IPS-20b (cell line): ENCODE measurements around the gene POLR2L.

Experiments used
- H3K27ac ChIP-seq: one replicate; pipeline ENCODE4 v1.5.1; 2013; ENCODE audit warnings: low read length
- H3K27me3 ChIP-seq: 2 replicates; pipeline ENCODE4 v1.6.1; 2013; ENCODE audit warnings: mild to moderate bottlenecking, low read length, inconsistent platforms; ENCODE audit not compliant: insufficient read depth
- H3K36me3 ChIP-seq: 2 replicates; pipeline ENCODE4 v1.6.1; 2013; ENCODE audit warnings: low read depth, mild to moderate bottlenecking, inconsistent platforms, low read length, moderate library complexity; ENCODE audit not compliant: insufficient read depth
- H3K4me1 ChIP-seq: 2 replicates; pipeline ENCODE4 v1.6.1; 2013; ENCODE audit warnings: mild to moderate bottlenecking, control low read depth, inconsistent platforms, low read length, moderate library complexity; ENCODE audit not compliant: insufficient read depth
- H3K4me3 ChIP-seq: 2 replicates; pipeline ENCODE4 v1.5.1; 2013; ENCODE audit warnings: mild to moderate bottlenecking, low read length, inconsistent platforms
- H3K9ac ChIP-seq: 2 replicates; pipeline ENCODE4 v1.6.1; 2013; ENCODE audit warnings: low read depth, mild to moderate bottlenecking, inconsistent platforms, low read length, moderate library complexity
- H3K9me3 ChIP-seq: 2 replicates; pipeline ENCODE4 v1.6.1; 2013; ENCODE audit warnings: mild to moderate bottlenecking, low read depth, low read length, inconsistent platforms; ENCODE audit not compliant: insufficient read depth

POLR2L gene

GRCh38 chr11:843086-843734 is 881 bp upstream of the POLR2L start:
- Histone ChIP-seq H3K36me3 (peaks cover 26% of the 10 kb centered on the region), H3K27me3 (0 out of 2 replicates have a peak, but pooled peaks cover under 1% of the 10 kb centered on the region), H3K9me3 (no peaks in the 10 kb centered on the region), H3K9ac (peak overlapping the region; percentile 77; the same call in 1 of the 2 replicates), H3K4me3 (peak overlapping the region; percentile 96), H3K27ac (no peak overlapping the region), H3K4me1 (peaks cover 18% of the 10 kb centered on the region; the same call in 1 of the 2 replicates)

DNA sequence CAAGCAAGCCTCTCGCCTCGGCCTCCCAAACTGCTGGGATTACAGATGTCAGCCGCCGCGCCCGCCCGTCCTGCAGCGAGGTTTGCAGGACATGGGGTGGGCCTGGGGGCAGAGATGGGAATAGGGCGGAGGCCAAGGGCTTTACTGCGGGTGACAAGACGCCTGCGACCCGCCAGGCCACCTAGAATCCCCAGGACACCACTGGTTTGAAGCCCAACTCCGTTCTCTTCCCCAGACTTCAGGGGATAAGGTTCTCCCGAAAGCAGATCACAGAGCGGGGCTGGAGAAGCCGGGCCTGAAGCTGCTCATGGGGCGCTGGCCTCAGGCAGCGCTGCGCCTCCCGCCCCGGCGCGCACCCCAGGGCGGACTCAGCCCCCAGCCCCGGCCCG is 354 bp downstream of the POLR2L start:
- peak overlapping the region; percentile 86 for H3K9ac ChIP-seq
- no peaks in the 10 kb centered on the region for H3K27me3 ChIP-seq
- peak overlapping the region; percentile 81 for H3K27ac ChIP-seq
- peak overlapping the region; percentile 96 for H3K4me3 ChIP-seq
- peaks cover 18% of the 10 kb centered on the region; the same call in 1 of the 2 replicates for H3K4me1 ChIP-seq
- peaks cover 37% of the 10 kb centered on the region for H3K36me3 ChIP-seq
- H3K9me3 ChIP-seq: no peaks in the 10 kb centered on the region

DNA sequence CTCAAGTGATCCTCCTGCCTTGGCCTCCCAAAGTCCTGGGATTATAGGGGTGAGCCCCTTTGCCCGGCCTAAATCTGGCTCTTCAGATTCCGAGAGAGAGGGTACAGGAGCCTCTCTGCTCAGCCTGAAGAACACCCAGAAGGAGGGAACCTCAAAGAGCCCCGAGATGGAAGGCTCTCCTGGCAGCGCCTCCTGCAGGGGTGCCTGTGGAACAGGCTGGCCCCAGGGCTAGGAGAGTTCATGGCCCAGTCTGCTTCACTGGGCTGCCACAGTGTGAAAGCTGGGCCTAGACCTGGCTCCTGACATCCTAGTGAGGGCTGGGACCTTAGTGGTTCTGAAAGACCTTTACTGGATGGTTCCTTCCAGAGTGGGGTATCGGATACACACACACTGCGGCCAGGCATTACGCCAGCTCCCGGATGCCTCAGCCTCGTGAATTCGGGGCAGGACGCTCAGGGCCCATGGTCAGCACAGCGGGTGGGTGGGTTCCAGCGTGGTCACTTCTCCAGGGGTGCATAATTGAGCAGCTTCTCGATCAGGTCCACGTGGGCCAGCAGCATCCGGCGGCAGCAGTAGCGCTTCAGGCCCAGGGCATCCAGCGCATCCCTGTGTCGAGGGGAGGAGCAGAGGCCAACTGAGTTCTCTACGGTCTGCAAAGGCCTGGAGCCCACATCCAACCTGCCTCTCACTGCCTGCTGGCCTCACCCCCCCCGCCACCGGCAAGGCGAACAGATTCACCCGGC is 2.3 kb downstream of the POLR2L start:
- Histone ChIP-seq H3K27ac (no peak overlapping the region), H3K9ac (no peak overlapping the region), H3K9me3 (no peaks in the 10 kb centered on the region), H3K36me3 (peaks cover 43% of the 10 kb centered on the region), H3K27me3 (no peaks in the 10 kb centered on the region), H3K4me3 (no peak overlapping the region), H3K4me1 (peaks cover 10% of the 10 kb centered on the region; the same call in 1 of the 2 replicates)

- Histone ChIP-seq H3K27ac (no peak overlapping the region), H3K4me3 (no peak overlapping the region), H3K36me3 (peaks cover 43% of the 10 kb centered on the region), H3K9me3 (no peaks in the 10 kb centered on the region), H3K4me1 (peaks cover 10% of the 10 kb centered on the region), H3K9ac (no peak overlapping the region), H3K27me3 (no peaks in the 10 kb centered on the region)
Observed at GRCh38 chr11:839280-839623, 3.1 kb downstream of the POLR2L start.

DNA sequence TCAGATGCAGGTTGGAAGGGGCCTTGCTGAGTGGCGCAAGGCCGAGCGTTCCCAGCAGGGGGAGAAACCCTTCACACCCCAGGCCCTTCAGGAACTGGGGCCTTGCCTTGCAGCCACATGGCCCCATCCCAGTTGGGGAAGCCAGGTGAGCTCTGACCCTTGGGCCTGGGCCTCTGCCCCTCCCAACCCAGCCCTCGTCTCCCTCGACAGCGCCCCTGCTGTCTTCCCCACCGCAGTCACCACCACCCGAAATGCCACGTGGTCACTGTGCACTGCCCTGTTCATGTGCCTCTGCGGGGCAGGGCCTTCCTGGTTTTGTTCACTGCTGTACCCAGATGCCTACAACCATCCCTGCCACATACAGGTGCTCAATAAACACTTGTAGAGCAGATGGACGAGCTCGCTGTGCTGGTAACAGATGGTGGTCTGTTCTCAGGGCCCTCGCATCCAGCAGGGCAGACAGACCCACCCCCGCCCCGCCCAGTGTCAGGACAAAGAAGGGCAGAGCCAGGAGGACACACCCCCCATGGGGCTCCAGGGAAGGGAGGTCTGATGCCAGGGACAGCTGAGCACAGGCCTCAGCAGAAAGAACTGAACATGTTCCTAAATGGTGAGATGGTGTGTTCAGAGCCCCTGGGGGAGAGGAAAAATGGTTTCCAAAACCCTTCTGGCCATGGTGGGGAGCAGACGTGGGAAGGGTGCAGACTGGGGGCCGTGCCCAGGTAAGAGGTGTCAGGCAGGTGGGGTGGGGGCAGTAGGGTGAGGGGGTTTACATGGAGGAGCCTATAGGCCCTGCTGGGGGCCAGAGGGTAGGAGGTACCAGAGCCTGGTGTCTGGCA is 3.7 kb downstream of the POLR2L start:
- Histone ChIP-seq H3K4me1 (peaks cover 13% of the 10 kb centered on the region), H3K9ac (no peak overlapping the region)

DNA sequence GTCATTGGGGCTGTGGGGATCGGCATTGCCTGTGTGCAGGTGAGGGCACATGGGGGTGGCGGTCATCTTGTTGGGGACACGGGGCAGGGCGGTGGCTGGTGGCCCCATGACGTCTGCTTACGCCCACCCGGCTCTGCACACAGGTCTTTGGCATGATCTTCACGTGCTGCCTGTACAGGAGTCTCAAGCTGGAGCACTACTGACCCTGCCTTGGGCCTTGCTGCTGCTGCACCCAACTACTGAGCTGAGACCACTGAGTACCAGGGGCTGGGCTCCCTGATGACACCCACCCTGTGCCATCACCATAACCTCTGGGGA is 4.4 kb downstream of the POLR2L start:
- H3K9me3 ChIP-seq: no peaks in the 10 kb centered on the region
- H3K4me1 ChIP-seq: peaks cover 13% of the 10 kb centered on the region
- H3K4me3 ChIP-seq: no peak overlapping the region
- H3K9ac ChIP-seq: no peak overlapping the region
- peaks cover 8% of the 10 kb centered on the region; the same call in 1 of the 2 replicates for H3K27me3 ChIP-seq
- H3K36me3 ChIP-seq: peaks cover 43% of the 10 kb centered on the region
- H3K27ac ChIP-seq: no peak overlapping the region

More for the DNA sequence above, 3.7 kb downstream of the POLR2L start:
- H3K27me3 ChIP-seq: peaks cover 4% of the 10 kb centered on the region; the same call in 1 of the 2 replicates
- H3K27ac ChIP-seq: no peak overlapping the region
- peaks cover 43% of the 10 kb centered on the region for H3K36me3 ChIP-seq
- no peak overlapping the region for H3K4me3 ChIP-seq
- no peaks in the 10 kb centered on the region for H3K9me3 ChIP-seq

DNA sequence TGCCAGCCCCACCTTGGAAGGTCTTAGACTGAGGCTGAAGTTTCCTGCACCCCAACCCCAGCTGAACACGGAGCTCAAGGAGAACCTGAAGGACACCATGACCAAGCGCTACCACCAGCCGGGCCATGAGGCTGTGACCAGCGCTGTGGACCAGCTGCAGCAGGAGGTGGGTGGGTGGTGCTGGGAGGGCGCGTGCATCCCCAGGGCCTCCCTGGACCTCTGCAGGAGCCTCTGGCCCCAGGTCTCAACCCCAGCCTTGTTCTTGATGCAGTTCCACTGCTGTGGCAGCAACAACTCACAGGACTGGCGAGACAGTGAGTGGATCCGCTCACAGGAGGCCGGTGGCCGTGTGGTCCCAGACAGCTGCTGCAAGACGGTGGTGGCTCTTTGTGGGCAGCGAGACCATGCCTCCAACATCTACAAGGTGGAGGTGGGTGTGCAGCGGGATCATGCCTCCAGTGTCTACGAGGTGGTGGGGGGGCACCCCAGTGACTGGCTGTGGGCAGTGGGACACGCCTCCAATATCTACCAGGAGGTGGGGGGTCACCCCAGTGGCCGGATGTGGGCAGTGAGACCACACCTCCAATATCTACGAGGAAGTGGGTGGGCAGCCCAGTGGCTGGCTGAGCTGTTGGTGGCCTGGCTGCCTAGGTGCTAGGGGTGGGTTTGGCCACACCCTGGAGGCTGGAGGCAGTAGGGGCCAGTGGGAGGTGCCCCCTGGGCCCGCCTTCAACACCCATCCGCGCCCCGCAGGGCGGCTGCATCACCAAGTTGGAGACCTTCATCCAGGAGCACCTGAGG is 4.9 kb downstream of the POLR2L start:
- Histone ChIP-seq H3K9ac (no peak overlapping the region), H3K27me3 (peaks cover 10% of the 10 kb centered on the region; the same call in 1 of the 2 replicates), H3K4me3 (no peak overlapping the region), H3K27ac (no peak overlapping the region), H3K4me1 (peaks cover 13% of the 10 kb centered on the region), H3K9me3 (no peaks in the 10 kb centered on the region), H3K36me3 (peaks cover 43% of the 10 kb centered on the region)

DNA sequence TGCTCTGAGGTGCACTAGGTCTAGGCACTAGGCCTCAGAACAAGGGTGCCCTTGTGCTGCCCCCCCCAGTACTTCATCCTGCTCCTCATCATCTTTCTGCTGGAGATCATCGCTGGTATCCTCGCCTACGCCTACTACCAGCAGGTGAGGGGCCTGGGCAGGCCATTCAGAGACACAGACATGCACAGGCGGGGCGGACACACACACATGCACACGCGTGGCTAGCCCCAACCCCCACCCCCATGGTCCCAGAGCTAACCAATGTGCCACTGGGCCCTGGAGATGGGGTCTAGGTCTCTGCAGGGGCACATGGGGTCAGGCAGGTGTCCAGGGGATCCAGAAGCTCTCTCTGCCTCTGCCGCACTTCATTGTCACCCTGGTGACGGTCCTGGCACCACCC is 5.6 kb downstream of the POLR2L start:
- peaks cover 17% of the 10 kb centered on the region for H3K27me3 ChIP-seq
- H3K9me3 ChIP-seq: no peaks in the 10 kb centered on the region
- no peak overlapping the region for H3K9ac ChIP-seq
- peaks cover 43% of the 10 kb centered on the region for H3K36me3 ChIP-seq
- no peak overlapping the region for H3K4me3 ChIP-seq
- H3K4me1 ChIP-seq: peaks cover 19% of the 10 kb centered on the region
- H3K27ac ChIP-seq: no peak overlapping the region

DNA sequence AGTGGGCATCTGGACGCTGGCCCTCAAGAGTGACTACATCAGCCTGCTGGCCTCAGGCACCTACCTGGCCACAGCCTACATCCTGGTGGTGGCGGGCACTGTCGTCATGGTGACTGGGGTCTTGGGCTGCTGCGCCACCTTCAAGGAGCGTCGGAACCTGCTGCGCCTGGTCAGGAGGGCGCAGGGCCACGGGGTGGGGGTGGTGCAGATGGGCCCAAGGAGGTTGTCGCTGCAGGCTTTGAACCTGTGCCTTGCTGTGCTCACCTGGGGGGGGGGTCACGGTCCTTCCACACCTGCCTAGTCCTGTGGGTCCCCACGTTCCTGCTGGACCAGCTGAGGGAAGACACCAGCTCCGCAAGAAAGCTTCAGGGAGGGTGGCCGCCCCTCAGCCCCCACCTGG is 6.1 kb downstream of the POLR2L start:
- Histone ChIP-seq H3K36me3 (peaks cover 43% of the 10 kb centered on the region), H3K4me1 (peaks cover 21% of the 10 kb centered on the region), H3K4me3 (no peak overlapping the region), H3K9ac (no peak overlapping the region), H3K9me3 (no peaks in the 10 kb centered on the region), H3K27me3 (peaks cover 21% of the 10 kb centered on the region), H3K27ac (no peak overlapping the region)

- H3K4me3 ChIP-seq: no peak overlapping the region
- H3K36me3 ChIP-seq: peaks cover 30% of the 10 kb centered on the region
- H3K4me1 ChIP-seq: peaks cover 16% of the 10 kb centered on the region
- peaks cover 37% of the 10 kb centered on the region for H3K27me3 ChIP-seq
- no peaks in the 10 kb centered on the region for H3K9me3 ChIP-seq
- H3K27ac ChIP-seq: no peak overlapping the region
- H3K9ac ChIP-seq: no peak overlapping the region
Observed at GRCh38 chr11:834371-835316, 7.7 kb downstream of the POLR2L start.
